ENCODE data around the gene ATXN1. TPM values are rescaled to one million over a fixed set of nuclear protein-coding genes. Genes with fewer than 3 reads are reported as not detected.

The ATXN1 gene
- polyA plus RNA-seq, 1 donor (not counting 4 experiments of a cell fraction or from before 2014, with no cell fraction given), result 9.7 TPM

DNA sequence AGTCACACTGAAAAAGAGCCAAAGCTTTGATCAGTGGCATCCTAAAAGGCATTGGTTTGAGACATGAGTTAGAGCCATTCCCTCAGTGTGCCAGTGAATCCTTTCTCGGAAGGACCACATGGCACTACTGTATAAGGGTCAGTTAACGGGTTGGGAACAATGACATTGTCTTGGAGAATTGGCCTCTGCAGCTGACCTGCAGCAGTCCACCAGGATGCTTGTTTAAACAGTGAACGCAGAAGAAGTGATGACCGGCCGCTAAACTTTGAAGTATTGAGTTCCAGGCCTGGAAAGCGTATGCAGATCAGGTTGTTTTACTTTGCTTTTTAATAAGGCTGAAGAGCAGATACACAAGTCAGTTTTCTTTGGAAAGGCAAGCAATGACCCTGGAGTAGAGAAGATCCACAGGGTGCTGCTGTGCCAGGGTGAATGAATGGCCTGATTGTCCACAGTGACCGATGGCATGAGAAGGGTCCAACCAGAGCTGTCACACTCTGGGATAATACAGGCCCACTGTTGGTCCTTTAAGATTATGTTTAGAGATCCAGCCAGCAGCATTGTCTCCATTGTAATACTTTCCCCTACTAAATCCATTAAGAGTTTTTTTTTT, 465.1 kb downstream of the ATXN1 start:
- Histone ChIP-seq H3K9me1 (ENCODE audit: control insufficient read depth, extremely low read depth, insufficient read depth, low read length) (no peaks in the 10 kb centered on the region), H3K4me1 (ENCODE audit: control insufficient read depth, extremely low read depth, insufficient read depth, low read length) (no peaks in the 10 kb centered on the region), H3K9ac (ENCODE audit: control insufficient read depth, extremely low read depth, insufficient read depth, low read length) (no peak overlapping the region), H3K9me3 (ENCODE audit: control insufficient read depth, low read depth, low read length) (no peaks in the 10 kb centered on the region), H3K4me3 (ENCODE audit: control insufficient read depth in 2 of 3, extremely low read depth in 1 of 3, insufficient read depth in 2 of 3, low read depth in 1 of 3, low read length in 3 of 3) (no peak overlapping the region), H2AFZ (ENCODE audit: control insufficient read depth, low read length) (no peak overlapping the region), H3K27ac (ENCODE audit: control insufficient read depth, insufficient read depth, low read length) (no peak overlapping the region), H3K79me2 (ENCODE audit: control insufficient read depth, insufficient read depth, low read length) (no peaks in the 10 kb centered on the region), H3K4me2 (ENCODE audit: control insufficient read depth, extremely low read depth, insufficient read depth, low read depth, low read length) (no peak overlapping the region), H4K20me1 (ENCODE audit: control insufficient read depth, extremely low read depth, insufficient read depth, low read length) (no peaks in the 10 kb centered on the region), H3K36me3 (ENCODE audit: control insufficient read depth in 2 of 2, extremely low read depth in 1 of 2, insufficient read depth in 2 of 2, low read length in 2 of 2) (no peaks in the 10 kb centered on the region), H3K27me3 (ENCODE audit: control insufficient read depth, extremely low read depth, insufficient read depth, low read length) (peaks cover 25% of the 10 kb centered on the region)
- DNase-seq (ENCODE audit: low read depth, low spot score), result no peak
- FAIRE-seq, result no peak
- dilution Hi-C loops (cut with MboI; ENCODE audit: extremely low pct_ligation_motif_present, low sequenced_read_pairs), result no loop called here
- TF ChIP-seq EZH2 (IDR thresholded peaks at IDR 0.05; ENCODE audit: low read length), result no peak

DNA sequence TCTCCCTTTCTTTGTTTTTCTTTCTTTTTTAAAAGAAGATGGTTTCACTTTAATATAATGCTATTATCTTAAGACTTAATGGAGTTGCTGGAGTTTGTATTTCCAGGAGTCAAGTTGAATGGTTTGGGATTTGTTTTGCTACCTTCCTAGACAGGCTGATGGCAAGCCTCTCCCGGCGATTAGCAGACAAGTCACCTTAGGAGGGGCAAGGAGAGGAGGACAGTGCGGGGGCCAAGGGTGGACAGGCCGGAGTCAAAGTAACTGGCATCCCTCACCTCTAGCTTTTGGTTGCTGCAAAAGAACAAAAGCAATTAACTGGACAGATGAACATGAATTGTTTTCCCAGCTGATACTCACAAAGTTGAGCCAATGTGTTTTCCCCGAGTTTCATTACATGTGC, 465.8 kb downstream of the ATXN1 start:
- no peak for DNase-seq (ENCODE audit: low read depth, low spot score)
- FAIRE-seq, result no peak
- Histone ChIP-seq H3K27me3 (ENCODE audit: control insufficient read depth, extremely low read depth, insufficient read depth, low read length) (peaks cover 25% of the 10 kb centered on the region), H2AFZ (ENCODE audit: control insufficient read depth, low read length) (no peak overlapping the region), H4K20me1 (ENCODE audit: control insufficient read depth, extremely low read depth, insufficient read depth, low read length) (no peaks in the 10 kb centered on the region), H3K4me2 (ENCODE audit: control insufficient read depth, extremely low read depth, insufficient read depth, low read depth, low read length) (no peak overlapping the region), H3K4me3 (ENCODE audit: control insufficient read depth in 2 of 3, extremely low read depth in 1 of 3, insufficient read depth in 2 of 3, low read depth in 1 of 3, low read length in 3 of 3) (no peak overlapping the region), H3K27ac (ENCODE audit: control insufficient read depth, insufficient read depth, low read length) (no peak overlapping the region), H3K9me1 (ENCODE audit: control insufficient read depth, extremely low read depth, insufficient read depth, low read length) (no peaks in the 10 kb centered on the region), H3K79me2 (ENCODE audit: control insufficient read depth, insufficient read depth, low read length) (no peaks in the 10 kb centered on the region), H3K9me3 (ENCODE audit: control insufficient read depth, low read depth, low read length) (no peaks in the 10 kb centered on the region), H3K9ac (ENCODE audit: control insufficient read depth, extremely low read depth, insufficient read depth, low read length) (no peak overlapping the region), H3K36me3 (ENCODE audit: control insufficient read depth in 2 of 2, extremely low read depth in 1 of 2, insufficient read depth in 2 of 2, low read length in 2 of 2) (no peaks in the 10 kb centered on the region), H3K4me1 (ENCODE audit: control insufficient read depth, extremely low read depth, insufficient read depth, low read length) (no peaks in the 10 kb centered on the region)
- TF ChIP-seq, protein P1, sequence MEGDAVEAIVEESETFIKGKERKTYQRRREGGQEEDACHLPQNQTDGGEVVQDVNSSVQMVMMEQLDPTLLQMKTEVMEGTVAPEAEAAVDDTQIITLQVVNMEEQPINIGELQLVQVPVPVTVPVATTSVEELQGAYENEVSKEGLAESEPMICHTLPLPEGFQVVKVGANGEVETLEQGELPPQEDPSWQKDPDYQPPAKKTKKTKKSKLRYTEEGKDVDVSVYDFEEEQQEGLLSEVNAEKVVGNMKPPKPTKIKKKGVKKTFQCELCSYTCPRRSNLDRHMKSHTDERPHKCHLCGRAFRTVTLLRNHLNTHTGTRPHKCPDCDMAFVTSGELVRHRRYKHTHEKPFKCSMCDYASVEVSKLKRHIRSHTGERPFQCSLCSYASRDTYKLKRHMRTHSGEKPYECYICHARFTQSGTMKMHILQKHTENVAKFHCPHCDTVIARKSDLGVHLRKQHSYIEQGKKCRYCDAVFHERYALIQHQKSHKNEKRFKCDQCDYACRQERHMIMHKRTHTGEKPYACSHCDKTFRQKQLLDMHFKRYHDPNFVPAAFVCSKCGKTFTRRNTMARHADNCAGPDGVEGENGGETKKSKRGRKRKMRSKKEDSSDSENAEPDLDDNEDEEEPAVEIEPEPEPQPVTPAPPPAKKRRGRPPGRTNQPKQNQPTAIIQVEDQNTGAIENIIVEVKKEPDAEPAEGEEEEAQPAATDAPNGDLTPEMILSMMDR (optimal IDR thresholded peaks at IDR 0.05 in 1 of 3, IDR thresholded peaks at IDR 0.05 in 1 of 3, conservative IDR thresholded peaks at IDR 0.05 in 1 of 3; ENCODE audit: extremely low read depth in 1 of 3, insufficient read depth in 2 of 3, low read length in 3 of 3), result no peak
- no peak for TF ChIP-seq EZH2 (IDR thresholded peaks at IDR 0.05; ENCODE audit: low read length)
- dilution Hi-C loops (cut with MboI; ENCODE audit: extremely low pct_ligation_motif_present, low sequenced_read_pairs), result no loop called here

DNA sequence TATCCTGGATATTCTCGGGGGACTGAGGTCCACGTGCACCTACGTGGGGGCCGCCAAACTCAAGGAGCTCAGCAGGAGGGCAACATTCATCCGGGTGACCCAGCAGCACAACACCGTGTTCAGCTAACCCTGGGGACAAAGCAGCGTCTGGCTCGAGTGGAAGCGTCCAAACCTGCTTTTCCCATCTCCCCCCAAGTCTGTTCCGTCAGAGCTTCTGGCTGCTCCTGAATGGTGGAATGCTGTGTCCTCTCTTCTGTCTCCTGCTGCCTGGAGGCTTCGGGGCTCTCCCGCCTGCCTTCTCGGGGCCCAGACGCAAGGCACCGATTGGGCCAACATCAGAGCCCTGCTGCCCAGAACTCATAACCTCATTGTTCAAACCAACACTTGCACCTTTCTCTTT, 466.2 kb downstream of the ATXN1 start:
- DNase-seq (ENCODE audit: low read depth, low spot score), result no peak
- Histone ChIP-seq H3K9ac (ENCODE audit: control insufficient read depth, extremely low read depth, insufficient read depth, low read length) (no peak overlapping the region), H3K27ac (ENCODE audit: control insufficient read depth, insufficient read depth, low read length) (no peak overlapping the region), H3K9me1 (ENCODE audit: control insufficient read depth, extremely low read depth, insufficient read depth, low read length) (no peaks in the 10 kb centered on the region), H3K4me1 (ENCODE audit: control insufficient read depth, extremely low read depth, insufficient read depth, low read length) (no peaks in the 10 kb centered on the region), H3K27me3 (ENCODE audit: control insufficient read depth, extremely low read depth, insufficient read depth, low read length) (peaks cover 25% of the 10 kb centered on the region), H3K9me3 (ENCODE audit: control insufficient read depth, low read depth, low read length) (no peaks in the 10 kb centered on the region), H3K4me3 (ENCODE audit: control insufficient read depth in 2 of 3, extremely low read depth in 1 of 3, insufficient read depth in 2 of 3, low read depth in 1 of 3, low read length in 3 of 3) (no peak overlapping the region), H4K20me1 (ENCODE audit: control insufficient read depth, extremely low read depth, insufficient read depth, low read length) (no peaks in the 10 kb centered on the region), H3K4me2 (ENCODE audit: control insufficient read depth, extremely low read depth, insufficient read depth, low read depth, low read length) (no peak overlapping the region), H2AFZ (ENCODE audit: control insufficient read depth, low read length) (no peak overlapping the region), H3K36me3 (ENCODE audit: control insufficient read depth in 2 of 2, extremely low read depth in 1 of 2, insufficient read depth in 2 of 2, low read length in 2 of 2) (no peaks in the 10 kb centered on the region), H3K79me2 (ENCODE audit: control insufficient read depth, insufficient read depth, low read length) (no peaks in the 10 kb centered on the region)
- FAIRE-seq, result no peak
- dilution Hi-C loops (cut with MboI; ENCODE audit: extremely low pct_ligation_motif_present, low sequenced_read_pairs), result no loop called here
- TF ChIP-seq EZH2 (IDR thresholded peaks at IDR 0.05; ENCODE audit: low read length), result no peak
- TF ChIP-seq, protein P1 (optimal IDR thresholded peaks at IDR 0.05 in 1 of 3, IDR thresholded peaks at IDR 0.05 in 1 of 3, conservative IDR thresholded peaks at IDR 0.05 in 1 of 3; ENCODE audit: extremely low read depth in 1 of 3, insufficient read depth in 2 of 3, low read length in 3 of 3), result no peak

Data from keratinocyte (primary cell).